ENCODE results near the gene PDHX. TPM values are rescaled to one million over a fixed set of nuclear protein-coding genes. Genes with fewer than 3 reads are reported as not detected.

Gene PDHX
- total RNA-seq, 1 experiment from 2014 or later: 63.0 TPM

DNA sequence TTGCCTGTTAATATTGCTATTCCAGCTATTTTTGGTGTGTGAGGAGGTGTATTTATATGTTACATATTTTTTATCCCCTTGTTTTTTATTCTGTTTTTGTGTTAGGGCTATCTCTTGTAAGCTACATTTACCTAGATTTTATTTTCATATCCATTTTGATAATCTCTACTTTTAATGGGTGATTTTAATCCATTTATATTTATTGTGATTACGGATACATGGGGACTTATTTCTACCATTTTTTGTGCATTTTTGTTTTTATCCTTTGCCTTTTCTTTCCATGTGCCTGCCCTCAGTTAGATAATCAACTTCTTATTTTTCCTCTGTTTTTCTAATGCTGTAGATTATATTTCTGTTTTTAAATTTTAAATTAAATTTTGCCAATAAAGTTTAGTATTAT is 28.3 kb downstream of the PDHX start:
- in situ Hi-C loops (cut with HindIII; ENCODE audit: low pct_unique_long_range_greater_than_20kb, low sequenced_read_pairs): no loop called here
- DNase-seq (ENCODE audit: low read depth, low spot score) (no peak), ATAC-seq (no peak)
- ChIA-PET POLR2A (no interaction called here), CTCF (no interaction called here)
- BruUV-seq (replicated peaks): no TSS peak
- Histone ChIP-seq H3K36me3 (ENCODE audit: control insufficient read depth, insufficient read depth, low read length) (peaks cover 3% of the 10 kb centered on the region; the same call in 1 of the 2 replicates), H3K27me3 (ENCODE audit: control insufficient read depth, insufficient read depth, low read length) (no peaks in the 10 kb centered on the region), H3K4me1 (ENCODE audit: control insufficient read depth, insufficient read depth, low read length) (peaks cover 9% of the 10 kb centered on the region; the same call in 1 of the 2 replicates), H3K27ac (ENCODE audit: low read length) (no peak overlapping the region; the same call in 1 of the 2 replicates), H3K9me3 (ENCODE audit: control insufficient read depth, insufficient read depth, low read depth, low read length) (peaks cover 28% of the 10 kb centered on the region; the same call in 1 of the 2 replicates), H3K4me3 (ENCODE audit: low read depth in 2 of 2, low read length in 2 of 2) (no peak overlapping the region)
- intact Hi-C loops (cut with micrococcal nuclease; ENCODE audit: unreplicated experiment): no loop called here
- no peak for TF ChIP-seq TCF7L2 (IDR thresholded peaks at IDR 0.05; ENCODE audit: low read depth, low read length)
- no peak for TF ChIP-seq REST (IDR thresholded peaks at IDR 0.05; ENCODE audit: insufficient read depth in 1 of 2, low read depth in 2 of 2, low read length in 1 of 2)
- no peak for TF ChIP-seq POLR2AphosphoS5 (IDR thresholded peaks at IDR 0.05; ENCODE audit: low read depth, low read length)
- TF ChIP-seq SIN3A (IDR thresholded peaks at IDR 0.05; ENCODE audit: borderline replicate concordance, insufficient read depth, low read depth, low read length): no peak
- TF ChIP-seq, protein P1, sequence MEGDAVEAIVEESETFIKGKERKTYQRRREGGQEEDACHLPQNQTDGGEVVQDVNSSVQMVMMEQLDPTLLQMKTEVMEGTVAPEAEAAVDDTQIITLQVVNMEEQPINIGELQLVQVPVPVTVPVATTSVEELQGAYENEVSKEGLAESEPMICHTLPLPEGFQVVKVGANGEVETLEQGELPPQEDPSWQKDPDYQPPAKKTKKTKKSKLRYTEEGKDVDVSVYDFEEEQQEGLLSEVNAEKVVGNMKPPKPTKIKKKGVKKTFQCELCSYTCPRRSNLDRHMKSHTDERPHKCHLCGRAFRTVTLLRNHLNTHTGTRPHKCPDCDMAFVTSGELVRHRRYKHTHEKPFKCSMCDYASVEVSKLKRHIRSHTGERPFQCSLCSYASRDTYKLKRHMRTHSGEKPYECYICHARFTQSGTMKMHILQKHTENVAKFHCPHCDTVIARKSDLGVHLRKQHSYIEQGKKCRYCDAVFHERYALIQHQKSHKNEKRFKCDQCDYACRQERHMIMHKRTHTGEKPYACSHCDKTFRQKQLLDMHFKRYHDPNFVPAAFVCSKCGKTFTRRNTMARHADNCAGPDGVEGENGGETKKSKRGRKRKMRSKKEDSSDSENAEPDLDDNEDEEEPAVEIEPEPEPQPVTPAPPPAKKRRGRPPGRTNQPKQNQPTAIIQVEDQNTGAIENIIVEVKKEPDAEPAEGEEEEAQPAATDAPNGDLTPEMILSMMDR (IDR thresholded peaks at IDR 0.05): no peak

DNA sequence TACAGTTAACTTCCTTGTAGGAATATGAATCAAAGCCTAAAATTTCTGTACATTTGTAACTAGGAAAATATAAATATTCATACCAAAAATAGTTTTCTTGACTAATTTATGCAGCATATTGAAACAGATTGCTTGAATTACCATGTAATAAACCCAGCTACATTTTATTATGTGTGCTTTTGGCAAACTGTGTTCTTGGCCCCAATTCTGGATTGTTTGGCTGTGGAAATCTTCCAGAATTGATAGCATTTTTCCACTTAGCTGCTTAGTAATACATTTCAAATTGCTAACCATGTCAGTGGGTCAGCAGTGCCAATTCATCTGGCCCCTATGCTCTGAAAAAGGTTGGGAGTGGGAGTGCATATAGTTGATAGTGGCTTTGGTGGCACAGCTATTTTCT is 32.3 kb downstream of the PDHX start:
- BruUV-seq (replicated peaks): no TSS peak
- no peak for TF ChIP-seq TCF7L2 (IDR thresholded peaks at IDR 0.05; ENCODE audit: low read depth, low read length)
- no peak for TF ChIP-seq SIN3A (IDR thresholded peaks at IDR 0.05; ENCODE audit: borderline replicate concordance, insufficient read depth, low read depth, low read length)
- no peak for TF ChIP-seq REST (IDR thresholded peaks at IDR 0.05; ENCODE audit: insufficient read depth in 1 of 2, low read depth in 2 of 2, low read length in 1 of 2)
- no peak for TF ChIP-seq POLR2AphosphoS5 (IDR thresholded peaks at IDR 0.05; ENCODE audit: low read depth, low read length)
- TF ChIP-seq, protein P1 (IDR thresholded peaks at IDR 0.05): no peak
- Histone ChIP-seq H3K27me3 (ENCODE audit: control insufficient read depth, insufficient read depth, low read length) (no peaks in the 10 kb centered on the region), H3K27ac (ENCODE audit: low read length) (no peak overlapping the region), H3K4me1 (ENCODE audit: control insufficient read depth, insufficient read depth, low read length) (peaks cover 9% of the 10 kb centered on the region; the same call in 1 of the 2 replicates), H3K9me3 (ENCODE audit: control insufficient read depth, insufficient read depth, low read depth, low read length) (peaks cover 12% of the 10 kb centered on the region; the same call in 1 of the 2 replicates), H3K36me3 (ENCODE audit: control insufficient read depth, insufficient read depth, low read length) (peaks cover 2% of the 10 kb centered on the region; the same call in 1 of the 2 replicates), H3K4me3 (ENCODE audit: low read depth in 2 of 2, low read length in 2 of 2) (no peak overlapping the region)
- in situ Hi-C loops (cut with HindIII; ENCODE audit: low pct_unique_long_range_greater_than_20kb, low sequenced_read_pairs) (no loop called here), intact Hi-C loops (cut with micrococcal nuclease; ENCODE audit: unreplicated experiment) (no loop called here)
- ATAC-seq: no peak
- POLR2A ChIA-PET: no interaction called here
- DNase-seq (ENCODE audit: low read depth, low spot score): no peak
- CTCF ChIA-PET: interaction anchor here (0.7 kb wide), 2 partner anchors 22 to 280 kb away, joined by 3 to 4 read pairs; no protein-coding TSS in a partner anchor

Measured in Panc1 (cell line).